Activated naive CD4-positive, alpha-beta T cell treated with anti-CD3 and anti-CD28 coated beads, Interleukin-2, amount 50 U/mL, for 72 hours (primary cell): ENCODE measurements around the gene ST3GAL4. TPM values are rescaled to one million over a fixed set of nuclear protein-coding genes. Genes with fewer than 3 reads are reported as not detected.
A peak's percentile ranks its signal among the peaks of the same experiment; 100 is the strongest.

ENCODE experiments used
- ATAC-seq, 2 donors: fragments of 150-1000 bp; cut with Tn5 transposase; 2 replicates each; pipeline ENCODE4 v1.10.0; 2021; ENCODE audit warnings: mild to moderate bottlenecking in 2 of 2, moderate library complexity in 2 of 2
- DNase-seq, 2 donors: peaks; one replicate each; pipeline ENCODE4 v3.0.0; 2021 to 2022; ENCODE audit warnings: low spot score in 2 of 2
- H3K27ac Mint-ChIP-seq, 2 donors: one replicate each; pipeline ENCODE4 v1.8.0; 2022; ENCODE audit warnings: mild to moderate bottlenecking in 2 of 2, mixed read lengths in 2 of 2
- H3K36me3 Mint-ChIP-seq, 2 donors: one replicate each; pipeline ENCODE4 v1.8.0; 2022; ENCODE audit warnings: mixed read lengths in 2 of 2
- H3K9me3 Mint-ChIP-seq, 2 donors: one replicate each; pipeline ENCODE4 v1.8.0; 2022; ENCODE audit warnings: mixed read lengths in 2 of 2
- total RNA-seq, 2 donors: library from RNA; stranded (reverse); gene quantifications; one replicate each; pipeline ENCODE4 v1.2.3, GENCODE V29; 2022

The ST3GAL4 gene
- total RNA-seq, 2 donors from 2014 or later, result 7.2 to 10.5 TPM

- H3K36me3 Mint-ChIP-seq, result no peaks in the 10 kb centered on the region
- ATAC-seq (no peak), DNase-seq (no peak)
- H3K27ac Mint-ChIP-seq, result peak overlapping the region in 1 of 2 donors; percentile 44
- no peaks in the 10 kb centered on the region for H3K9me3 Mint-ChIP-seq
These were observed 28.0 kb upstream of the ST3GAL4 start for GRCh38 chr11:126327281-126328000.

DNA sequence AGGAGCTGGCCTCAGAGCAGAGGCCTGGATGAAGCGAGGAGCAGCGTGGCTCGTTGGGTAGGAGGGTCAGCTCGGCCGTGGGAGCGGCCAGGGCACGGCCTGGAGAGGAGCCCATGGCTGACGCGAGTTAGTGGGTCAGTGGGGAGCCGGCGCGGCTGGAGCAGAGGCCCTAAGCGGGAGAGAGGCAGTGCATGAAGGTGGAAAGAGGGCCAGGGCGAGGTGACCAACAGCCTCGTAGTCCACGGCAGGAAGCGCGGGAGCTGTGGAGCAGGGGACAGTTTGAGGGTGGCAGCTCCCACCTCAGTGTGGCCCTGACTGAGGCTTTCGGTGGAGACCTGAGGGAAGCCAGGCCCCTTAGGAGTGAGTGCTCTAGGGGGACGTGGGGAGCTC lies 27.5 kb upstream of the ST3GAL4 start:
- DNase-seq (no peak), ATAC-seq (no peak)
- no peaks in the 10 kb centered on the region for H3K9me3 Mint-ChIP-seq
- H3K36me3 Mint-ChIP-seq, result no peaks in the 10 kb centered on the region
- peak overlapping the region in 1 of 2 donors; percentile 44 for H3K27ac Mint-ChIP-seq

DNA sequence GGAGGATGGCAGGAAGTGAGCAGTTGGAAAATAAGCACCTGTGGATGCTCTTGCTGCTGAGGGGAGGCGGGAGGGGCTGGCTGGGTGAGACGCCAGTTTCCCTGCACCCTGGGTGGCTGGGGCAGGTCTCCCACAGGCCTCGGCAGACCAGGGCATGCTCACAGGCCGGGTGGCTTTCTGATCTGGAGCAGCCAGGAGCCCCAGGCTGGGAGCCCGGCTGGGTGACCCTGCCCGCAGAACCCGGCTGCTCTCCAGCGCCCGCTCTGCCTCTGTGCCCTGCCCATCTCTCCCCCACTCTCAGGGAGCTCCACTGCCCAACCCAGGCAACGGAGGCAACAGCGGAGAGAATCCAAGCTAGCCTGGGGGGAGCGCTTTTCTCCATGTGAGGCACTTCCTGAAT lies 27.0 kb upstream of the ST3GAL4 start:
- DNase-seq (no peak), ATAC-seq (no peak)
- no peaks in the 10 kb centered on the region for H3K36me3 Mint-ChIP-seq
- H3K27ac Mint-ChIP-seq, result peak overlapping the region; percentile 44 to 90
- no peaks in the 10 kb centered on the region for H3K9me3 Mint-ChIP-seq

GRCh38 chr11:126328938-126329643 lies 26.4 kb upstream of the ST3GAL4 start:
- no peaks in the 10 kb centered on the region for H3K9me3 Mint-ChIP-seq
- ATAC-seq, result no peak
- no peaks in the 10 kb centered on the region for H3K36me3 Mint-ChIP-seq
- peak overlapping the region; percentile 25 to 90 for H3K27ac Mint-ChIP-seq
- no peak for DNase-seq

- ATAC-seq, result peak; percentile 22 to 44
- no peaks in the 10 kb centered on the region for H3K36me3 Mint-ChIP-seq
- no peak overlapping the region for H3K27ac Mint-ChIP-seq
- no peaks in the 10 kb centered on the region for H3K9me3 Mint-ChIP-seq
- DNase-seq, result no peak
These were observed 25.8 kb upstream of the ST3GAL4 start for GRCh38 chr11:126329644-126330211.

- Mint-ChIP-seq H3K27ac (peak overlapping the region in 1 of 2 donors; percentile 8), H3K36me3 (no peaks in the 10 kb centered on the region), H3K9me3 (no peaks in the 10 kb centered on the region)
- ATAC-seq (no peak), DNase-seq (no peak)
These were observed 24.2 kb upstream of the ST3GAL4 start for GRCh38 chr11:126331286-126331685.

GRCh38 chr11:126332221-126332711 lies 23.2 kb upstream of the ST3GAL4 start:
- peak; percentile 88 to 91 for ATAC-seq
- peak overlapping the region; percentile 5 to 48 for H3K27ac Mint-ChIP-seq
- no peaks in the 10 kb centered on the region for H3K9me3 Mint-ChIP-seq
- DNase-seq, result no peak
- H3K36me3 Mint-ChIP-seq, result no peaks in the 10 kb centered on the region

- H3K9me3 Mint-ChIP-seq, result no peaks in the 10 kb centered on the region
- no peak for ATAC-seq
- peak overlapping the region in 1 of 2 donors; percentile 5 for H3K27ac Mint-ChIP-seq
- no peak for DNase-seq
- H3K36me3 Mint-ChIP-seq, result no peaks in the 10 kb centered on the region
These were observed 22.3 kb upstream of the ST3GAL4 start for GRCh38 chr11:126333142-126333541.

GRCh38 chr11:126334659-126335462 lies 20.6 kb upstream of the ST3GAL4 start:
- H3K27ac Mint-ChIP-seq, result peak overlapping the region; percentile 2 to 22
- no peak for ATAC-seq

DNA sequence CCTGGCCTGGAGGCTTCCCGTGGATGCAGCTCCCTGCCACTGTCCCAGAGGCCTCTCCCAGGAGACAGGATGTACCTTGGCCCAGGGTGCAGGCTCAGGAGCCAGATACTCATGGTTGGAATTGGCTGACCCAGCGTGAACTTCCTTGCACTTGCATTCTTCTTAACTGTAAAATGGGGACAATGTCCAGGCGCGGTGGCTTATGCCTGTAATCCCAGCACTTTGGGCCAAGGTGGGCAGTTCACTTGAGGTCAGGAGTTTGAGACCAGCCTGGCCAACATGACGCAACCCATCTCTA lies 20.1 kb upstream of the ST3GAL4 start:
- peak overlapping the region in 1 of 2 donors; percentile 12 for H3K27ac Mint-ChIP-seq
- DNase-seq, result no peak
- no peak for ATAC-seq
- H3K36me3 Mint-ChIP-seq, result no peaks in the 10 kb centered on the region
- no peaks in the 10 kb centered on the region for H3K9me3 Mint-ChIP-seq

More at GRCh38 chr11:126334659-126335462, 20.6 kb upstream of the ST3GAL4 start:
- no peaks in the 10 kb centered on the region for H3K9me3 Mint-ChIP-seq
- no peak for DNase-seq
- H3K36me3 Mint-ChIP-seq, result no peaks in the 10 kb centered on the region

- peak overlapping the region; percentile 60 to 83 for H3K27ac Mint-ChIP-seq
- DNase-seq, result no peak
- no peaks in the 10 kb centered on the region for H3K36me3 Mint-ChIP-seq
- H3K9me3 Mint-ChIP-seq, result no peaks in the 10 kb centered on the region
- no peak for ATAC-seq
These were observed 19.3 kb upstream of the ST3GAL4 start for GRCh38 chr11:126336138-126336541.

DNA sequence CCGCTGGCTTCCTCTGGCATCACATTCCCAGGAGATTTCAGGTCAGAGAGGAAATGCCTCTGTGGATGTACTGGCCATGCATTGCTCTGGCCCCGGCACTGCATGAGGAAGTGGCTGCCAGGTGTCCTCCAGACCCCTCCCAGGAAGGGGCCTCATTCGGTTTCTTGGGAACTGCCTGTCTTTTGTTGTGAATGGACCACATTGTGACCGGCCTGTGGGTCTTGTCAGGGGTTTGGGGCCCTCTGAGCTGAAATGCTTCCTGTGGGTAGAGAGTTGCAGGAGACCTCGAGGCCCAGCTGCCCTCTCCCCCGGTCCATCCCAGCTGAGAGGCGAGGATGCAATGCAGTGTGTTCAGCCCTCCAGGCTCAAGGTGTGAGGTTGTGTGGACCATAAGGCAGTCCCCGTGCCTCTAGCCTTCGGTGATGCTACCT lies 18.8 kb upstream of the ST3GAL4 start:
- ATAC-seq, result no peak

GRCh38 chr11:126337126-126337473 lies 18.4 kb upstream of the ST3GAL4 start:
- DNase-seq (no peak), ATAC-seq (no peak)
- no peaks in the 10 kb centered on the region for H3K36me3 Mint-ChIP-seq
- no peaks in the 10 kb centered on the region for H3K9me3 Mint-ChIP-seq
- no peak overlapping the region for H3K27ac Mint-ChIP-seq

More for the DNA sequence above, 18.8 kb upstream of the ST3GAL4 start:
- no peak for DNase-seq
- Mint-ChIP-seq H3K27ac (peak overlapping the region; percentile 60 to 83), H3K36me3 (no peaks in the 10 kb centered on the region), H3K9me3 (no peaks in the 10 kb centered on the region)

DNA sequence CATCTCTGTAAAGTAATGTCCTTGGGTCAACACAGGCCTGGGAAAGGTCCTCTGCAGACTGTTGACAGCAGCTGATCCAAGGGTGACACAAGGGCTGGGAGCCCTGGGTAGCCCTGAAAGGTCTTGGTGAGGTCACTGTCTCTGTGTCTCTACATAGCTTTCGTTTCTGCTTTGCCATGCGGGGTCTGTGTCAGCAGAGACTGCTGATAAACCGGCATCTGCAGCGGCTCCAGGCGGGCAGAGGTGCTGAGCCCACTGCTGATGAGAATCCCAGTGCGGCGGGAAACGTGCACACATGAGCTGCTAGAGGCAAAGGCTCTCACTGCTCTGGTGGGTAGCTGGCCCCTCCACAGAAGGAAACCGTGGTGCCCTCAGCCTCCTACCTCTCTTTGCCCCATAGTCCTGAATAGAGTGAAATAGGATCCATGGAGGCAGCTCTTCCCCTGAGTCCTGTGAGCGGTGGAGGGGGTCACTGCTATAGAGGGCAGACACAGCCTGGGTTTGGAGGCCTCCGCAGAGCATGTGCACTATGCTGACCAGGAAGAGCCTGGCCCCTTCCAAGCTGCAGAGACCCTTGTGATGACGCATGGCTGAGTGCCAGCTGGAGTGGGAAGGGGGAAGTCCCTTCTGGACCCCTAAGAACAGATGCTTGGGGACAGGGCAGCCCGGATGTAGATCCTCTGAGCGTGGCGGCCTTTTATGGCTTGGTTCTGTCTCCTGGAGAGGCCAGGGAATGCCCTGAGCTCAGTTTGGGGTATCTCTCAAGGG lies 17.8 kb upstream of the ST3GAL4 start:
- H3K27ac Mint-ChIP-seq, result no peak overlapping the region
- no peaks in the 10 kb centered on the region for H3K36me3 Mint-ChIP-seq
- no peak for ATAC-seq
- H3K9me3 Mint-ChIP-seq, result no peaks in the 10 kb centered on the region
- no peak for DNase-seq

DNA sequence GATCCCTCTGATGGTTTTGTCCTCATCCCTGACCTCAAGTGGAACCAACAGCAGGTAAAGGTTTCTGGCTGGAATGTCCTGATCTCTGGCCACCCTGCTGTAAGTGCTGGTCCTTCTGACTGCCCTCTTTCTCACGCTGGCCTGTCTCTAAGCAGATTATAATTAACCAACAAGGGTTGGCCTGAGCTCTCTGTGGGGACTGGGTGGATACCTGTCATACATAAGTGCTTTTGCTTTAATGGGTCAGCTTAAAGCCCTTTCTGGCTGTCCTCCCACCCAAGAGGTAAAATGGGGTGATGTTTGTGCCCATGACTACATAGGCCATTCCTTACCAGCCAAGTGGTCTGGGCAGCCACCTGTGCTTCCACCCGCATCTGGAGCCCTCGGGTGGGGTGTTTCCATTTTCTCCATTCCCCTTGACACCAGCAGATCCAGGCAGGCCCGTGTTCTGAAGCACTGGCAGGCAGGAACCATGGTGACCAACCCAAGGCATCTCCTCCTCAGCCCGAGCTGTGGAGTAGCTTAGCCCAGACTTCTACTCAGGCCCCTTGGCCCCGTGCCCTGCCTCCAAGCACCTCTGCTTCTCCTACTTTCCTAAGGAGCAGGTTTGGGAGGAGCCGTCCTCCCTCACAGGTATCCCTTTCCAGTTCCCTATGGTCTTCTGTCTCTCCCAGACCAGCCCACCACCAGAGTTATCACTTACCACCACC lies 17.0 kb upstream of the ST3GAL4 start:
- H3K27ac Mint-ChIP-seq, result peak overlapping the region in 1 of 2 donors; percentile 75
- no peak for DNase-seq
- ATAC-seq, result no peak
- H3K36me3 Mint-ChIP-seq, result no peaks in the 10 kb centered on the region
- no peaks in the 10 kb centered on the region for H3K9me3 Mint-ChIP-seq
